KMS-11 (cell line): Measurements from ENCODE around the gene OAS1.

Experiments
- H2AFZ ChIP-seq: fragments of 200-600 bp; sonication (generic); 2 replicates; pipeline ENCODE4 v1.6.1; 2016; ENCODE audit warnings: antibody characterized with exemption, mixed run types, low read depth
- H3K27ac ChIP-seq: fragments of 200-600 bp; sonication (generic); 2 replicates; pipeline ENCODE4 v1.6.1; 2016; ENCODE audit warnings: mild to moderate bottlenecking, mixed run types
- H3K27me3 ChIP-seq: fragments of 200-600 bp; sonication (generic); 2 replicates; pipeline ENCODE4 v1.6.1; 2017; ENCODE audit warnings: mild to moderate bottlenecking, low read depth, mixed run types, moderate library complexity; ENCODE audit not compliant: insufficient read depth
- H3K36me3 ChIP-seq: fragments of 200-600 bp; sonication (generic); 2 replicates; pipeline ENCODE4 v1.6.1; 2017; ENCODE audit warnings: mild to moderate bottlenecking, mixed run types; ENCODE audit not compliant: insufficient read depth
- H3K4me1 ChIP-seq: fragments of 200-600 bp; sonication (generic); 2 replicates; pipeline ENCODE4 v1.6.1; 2016; ENCODE audit warnings: mild to moderate bottlenecking, low read depth, mixed run types; ENCODE audit not compliant: poor library complexity, severe bottlenecking
- H3K4me2 ChIP-seq: fragments of 200-600 bp; sonication (generic); 2 replicates; pipeline ENCODE4 v1.7.0; 2016; ENCODE audit warnings: mild to moderate bottlenecking, mixed run types
- H3K4me3 ChIP-seq: fragments of 200-600 bp; sonication (generic); IDR thresholded peaks from 2 replicates; pipeline ENCODE4 v1.6.1; 2017; ENCODE audit warnings: low read depth, low read length, mixed read lengths; ENCODE audit not compliant: insufficient read depth
- H3K79me2 ChIP-seq: fragments of 200-600 bp; sonication (generic); 2 replicates; pipeline ENCODE4 v1.6.1; 2016; ENCODE audit warnings: low read depth, mixed run types; ENCODE audit not compliant: insufficient read depth
- H3K9ac ChIP-seq: fragments of 200-600 bp; sonication (generic); 2 replicates; pipeline ENCODE4 v1.6.1; 2016; ENCODE audit warnings: mild to moderate bottlenecking, mixed run types
- H4K20me1 ChIP-seq: fragments of 200-600 bp; sonication (generic); 2 replicates; pipeline ENCODE4 v1.6.1; 2016; ENCODE audit warnings: mild to moderate bottlenecking, mixed run types; ENCODE audit not compliant: insufficient read depth
- CTCF ChIP-seq: fragments of 200-600 bp; sonication (generic); conservative IDR thresholded peaks from 2 replicates; pipeline ENCODE4 v1.6.1; 2017; ENCODE audit warnings: low read depth, mild to moderate bottlenecking, antibody characterized with exemption, low read length, moderate library complexity, mixed read lengths

Gene OAS1

GRCh38 chr12:112932485-112933128 is 25.8 kb downstream of the OAS1 start:
- H3K4me1 ChIP-seq = no peaks in the 10 kb centered on the region
- H2AFZ ChIP-seq = no peak overlapping the region
- H4K20me1 ChIP-seq = no peaks in the 10 kb centered on the region
- H3K79me2 ChIP-seq = no peaks in the 10 kb centered on the region
- no peak overlapping the region for H3K4me2 ChIP-seq
- no peak overlapping the region for H3K9ac ChIP-seq
- no peak overlapping the region for H3K4me3 ChIP-seq
- H3K36me3 ChIP-seq = no peaks in the 10 kb centered on the region
- H3K27ac ChIP-seq = no peak overlapping the region
- no peaks in the 10 kb centered on the region for H3K27me3 ChIP-seq
- TF ChIP-seq CTCF = no peak

DNA sequence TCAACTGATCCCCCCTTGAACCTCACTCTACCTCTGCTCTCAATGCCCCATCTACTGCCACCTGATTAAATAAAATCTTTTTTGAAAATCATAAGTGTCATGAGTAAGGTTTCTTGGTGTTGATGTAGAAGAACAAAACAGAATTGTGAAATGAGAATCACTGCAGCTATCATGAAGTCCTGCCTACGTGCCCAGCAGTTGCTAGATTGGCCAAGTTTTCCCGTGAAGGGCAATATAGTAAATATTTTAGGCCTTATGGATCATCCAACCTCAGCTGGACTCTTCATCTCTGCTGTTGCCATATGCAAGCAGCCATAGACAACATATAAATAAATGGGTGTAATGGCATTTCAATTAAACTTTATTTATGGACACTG is 26.4 kb downstream of the OAS1 start:
- Histone ChIP-seq H3K79me2 (no peaks in the 10 kb centered on the region), H3K4me3 (no peak overlapping the region), H3K27ac (no peak overlapping the region), H4K20me1 (no peaks in the 10 kb centered on the region), H3K36me3 (no peaks in the 10 kb centered on the region), H3K4me1 (no peaks in the 10 kb centered on the region), H2AFZ (no peak overlapping the region), H3K4me2 (no peak overlapping the region), H3K27me3 (no peaks in the 10 kb centered on the region), H3K9ac (no peak overlapping the region)
- TF ChIP-seq CTCF = no peak

- TF ChIP-seq CTCF = no peak
- Histone ChIP-seq H4K20me1 (no peaks in the 10 kb centered on the region), H3K9ac (no peak overlapping the region), H3K36me3 (no peaks in the 10 kb centered on the region), H3K27me3 (no peaks in the 10 kb centered on the region), H3K79me2 (no peaks in the 10 kb centered on the region), H3K4me3 (no peak overlapping the region), H3K27ac (no peak overlapping the region), H3K4me2 (no peak overlapping the region), H2AFZ (no peak overlapping the region), H3K4me1 (no peaks in the 10 kb centered on the region)
Observed at GRCh38 chr12:112936264-112936663, 29.5 kb downstream of the OAS1 start.

GRCh38 chr12:112936927-112937326 is 30.2 kb downstream of the OAS1 start:
- Histone ChIP-seq H3K27me3 (no peaks in the 10 kb centered on the region), H3K79me2 (no peaks in the 10 kb centered on the region), H4K20me1 (no peaks in the 10 kb centered on the region), H3K4me3 (no peak overlapping the region), H2AFZ (no peak overlapping the region), H3K9ac (no peak overlapping the region), H3K27ac (no peak overlapping the region), H3K4me1 (no peaks in the 10 kb centered on the region), H3K36me3 (no peaks in the 10 kb centered on the region), H3K4me2 (no peak overlapping the region)
- no peak for TF ChIP-seq CTCF
